K562 (cell line): ENCODE measurements around the gene CLCN6. TPM values are rescaled to one million over a fixed set of nuclear protein-coding genes. Genes with fewer than 3 reads are reported as not detected.

Experiments
- ATAC-seq: fragments of 200-7000 bp; cut with Tn5 transposase; 3 replicates; pipeline ENCODE4 v1.9.1; 2020; ENCODE audit warnings: moderate library complexity
- BruUV-seq: library from RNA; stranded (reverse); fragments of 400-500 nt; replicated peaks from 2 replicates; lab custom pipeline; 2021; lab: Mats Ljungman, UMichigan
- CTCF ChIA-PET: fragments of 300-600 bp; formaldehyde crosslinking; extraction: SDS; loops from one replicate; lab custom pipeline; 2021; ENCODE audit warnings: low intra/inter-chr PET ratio; lab: Yijun Ruan, JAX
- POLR2A ChIA-PET: fragments of 300-600, 350-650 bp; sonication (Branson Sonifier 250); formaldehyde crosslinking; extraction: SDS; loops from one replicate; lab custom pipeline; 2021; ENCODE audit warnings: antibody characterized with exemption, inconsistent platforms; lab: Yijun Ruan, JAX
- DNase-seq, 4 experiments: peaks; one replicate each; pipeline versions ENCODE4 v3.0.0 to v3.0.0-alpha.2; 2011 to 2018; ENCODE audit warnings: low spot score in 3 of 4, mixed read lengths in 3 of 4; ENCODE audit errors: extremely low read depth in 1 of 4
- FAIRE-seq: peaks from 2 replicates; lab custom pipeline; 2011; peaks lifted over from hg19 to GRCh38; lab: Jason Lieb, UNC
- H2AFZ ChIP-seq: 2 replicates; pipeline ENCODE4 v1.6.0; 2011; ENCODE audit warnings: low read depth, low read length, control low read depth, inconsistent platforms
- H3K27ac ChIP-seq: fragments of 200-600 bp; 3 replicates; pipeline ENCODE4 v1.8.0; 2011; ENCODE audit warnings: low read depth, mild to moderate bottlenecking, control low read depth, inconsistent platforms, low read length, moderate library complexity, mixed read lengths; ENCODE audit errors: extremely low read depth
- H3K27me3 ChIP-seq, 2 experiments: fragments of 300-600 bp in 1 of 2; 2 replicates in 1 of 2; 3 replicates in 1 of 2; pipeline versions ENCODE4 v1.6.0 to v1.8.0; 2011; ENCODE audit warnings: inconsistent platforms in 2 of 2, low read length in 2 of 2, mild to moderate bottlenecking in 1 of 2, mixed read lengths in 1 of 2, moderate library complexity in 1 of 2; ENCODE audit not compliant: control insufficient read depth in 2 of 2, insufficient read depth in 2 of 2
- H3K36me3 ChIP-seq: fragments of 300-600 bp; 3 replicates; pipeline ENCODE4 v1.8.0; 2011; ENCODE audit warnings: mild to moderate bottlenecking, low read length, inconsistent platforms; ENCODE audit not compliant: control insufficient read depth, insufficient read depth
- H3K4me1 ChIP-seq, 2 experiments: fragments of 200-600 bp in 1 of 2; replicated peaks in 1 of 2; 2 replicates in 1 of 2; 3 replicates in 1 of 2; pipeline versions ENCODE4 v1.5.1 to v1.8.0; 2011; ENCODE audit warnings: inconsistent platforms in 2 of 2, low read length in 2 of 2, mild to moderate bottlenecking in 1 of 2, mixed read lengths in 1 of 2, moderate library complexity in 1 of 2; ENCODE audit not compliant: control insufficient read depth in 2 of 2, insufficient read depth in 2 of 2
- H3K4me2 ChIP-seq: 2 replicates; pipeline ENCODE4 v1.6.1; 2011; ENCODE audit warnings: low read length, control low read depth, inconsistent platforms, mixed read lengths; ENCODE audit not compliant: insufficient read depth
- H3K4me3 ChIP-seq: fragments of 200-600 bp; sonication (generic), shearing (Covaris generic); 2 replicates; pipeline ENCODE4 v1.5.1; 2016; ENCODE audit warnings: control low read depth, inconsistent platforms
- H3K79me2 ChIP-seq: fragments of 200-600 bp; 3 replicates; pipeline ENCODE4 v1.8.0; 2011; ENCODE audit warnings: low read length, inconsistent platforms; ENCODE audit not compliant: control insufficient read depth, insufficient read depth
- H3K9ac ChIP-seq, 2 experiments: 2 replicates each; pipeline versions ENCODE4 v1.6.0 to v1.6.1; 2011; ENCODE audit warnings: low read depth in 2 of 2, low read length in 2 of 2, control low read depth in 1 of 2, inconsistent platforms in 1 of 2, mild to moderate bottlenecking in 1 of 2, mixed read lengths in 1 of 2; ENCODE audit not compliant: insufficient read depth in 1 of 2
- H3K9me1 ChIP-seq: one replicate; pipeline ENCODE4 v1.6.0; 2011; ENCODE audit warnings: inconsistent platforms, mild to moderate bottlenecking, low read length, moderate library complexity; ENCODE audit not compliant: control insufficient read depth, insufficient read depth
- H3K9me3 ChIP-seq: replicated peaks from 2 replicates; pipeline ENCODE4 v1.5.1; 2011; ENCODE audit warnings: low read depth, low read length, inconsistent platforms; ENCODE audit not compliant: control insufficient read depth, insufficient read depth
- H4K20me1 ChIP-seq: replicated peaks from 2 replicates; pipeline ENCODE4 v1.6.1; 2011; ENCODE audit warnings: low read length, inconsistent platforms, mixed read lengths; ENCODE audit not compliant: control insufficient read depth, insufficient read depth
- BHLHE40 ChIP-seq: IDR thresholded peaks from 2 replicates; pipeline ENCODE4 v1.6.1; 2011; ENCODE audit warnings: low read length, improper control_type of control experiment
- DIDO1 ChIP-seq: fragments of 450-650 bp; IDR thresholded peaks from 2 replicates; pipeline ENCODE4 v1.6.1; 2016; ENCODE audit warnings: low read depth, missing biosample characterization, missing genetic modification characterization
- DMBX1 ChIP-seq: fragments of 250-450 bp; sonication (Bioruptor Pico); IDR thresholded peaks from 2 replicates; pipeline ENCODE4 v1.8.0; 2022; ENCODE audit warnings: inconsistent platforms, mild to moderate bottlenecking, moderate library complexity, borderline replicate concordance
- DPF2 ChIP-seq: fragments of 450-650 bp; IDR thresholded peaks from 2 replicates; pipeline ENCODE4 v1.6.1; 2016
- ILF3 ChIP-seq: fragments of 450-650 bp; IDR thresholded peaks from 2 replicates; pipeline ENCODE4 v1.6.1; 2018; ENCODE audit warnings: antibody characterized with exemption, mild to moderate bottlenecking, moderate library complexity, borderline replicate concordance
- ILK ChIP-seq: fragments of 450-650 bp; IDR thresholded peaks from 2 replicates; pipeline ENCODE4 v1.6.1; 2016; ENCODE audit warnings: missing genetic modification characterization, low read depth, mild to moderate bottlenecking, missing compliant biosample characterization, moderate library complexity, borderline replicate concordance
- L3MBTL2 ChIP-seq: fragments of 450-650 bp; IDR thresholded peaks from 2 replicates; pipeline ENCODE4 v1.6.1; 2016; ENCODE audit warnings: mild to moderate bottlenecking, moderate library complexity
- MEIS2 ChIP-seq: fragments of 450-650 bp; IDR thresholded peaks from 2 replicates; pipeline ENCODE4 v1.6.1; 2014; ENCODE audit warnings: mild to moderate bottlenecking; ENCODE audit not compliant: partially characterized antibody
- PCBP1 ChIP-seq: fragments of 200-400 bp; formaldehyde crosslinking; IDR thresholded peaks from 2 replicates; pipeline ENCODE4 v1.6.1; 2018; ENCODE audit warnings: mild to moderate bottlenecking, low read depth, low read length; ENCODE audit not compliant: poor library complexity, severe bottlenecking
- PHB ChIP-seq: fragments of 250-450 bp; sonication (Bioruptor Pico); IDR thresholded peaks from 2 replicates; pipeline ENCODE4 v1.5.0; 2021
- POLR2H ChIP-seq: IDR thresholded peaks from 2 replicates; pipeline ENCODE4 v1.6.1; 2016; ENCODE audit warnings: missing genetic modification characterization, low read depth, mild to moderate bottlenecking, control low read depth, missing compliant biosample characterization, moderate library complexity
- RNF2 ChIP-seq: sonication (generic); IDR thresholded peaks from 2 replicates; pipeline ENCODE4 v1.6.1; 2016
- TEAD4 ChIP-seq, 2 experiments: sonication (generic) in 1 of 2; formaldehyde crosslinking in 1 of 2; IDR thresholded peaks; 2 replicates each; pipeline versions ENCODE4 v1.6.1 to v1.8.0; 2012 to 2022; ENCODE audit warnings: borderline replicate concordance in 1 of 2, inconsistent platforms in 1 of 2, low read length in 1 of 2, mild to moderate bottlenecking in 1 of 2, missing genetic modification reagents in 1 of 2
- VEZF1 ChIP-seq: fragments of 200-800 bp; sonication (Bioruptor generic); IDR thresholded peaks from 2 replicates; pipeline ENCODE4 v1.6.1; 2017; ENCODE audit warnings: missing genetic modification characterization, missing compliant biosample characterization
- ZNF12 ChIP-seq: sonication (generic); formaldehyde crosslinking; IDR thresholded peaks from 2 replicates; pipeline ENCODE4 v1.4.0; 2020; ENCODE audit warnings: mild to moderate bottlenecking, missing genetic modification reagents
- ZNF143 ChIP-seq: sonication (generic); formaldehyde crosslinking; IDR thresholded peaks from 2 replicates; pipeline ENCODE4 v1.9.0; 2022; ENCODE audit warnings: mild to moderate bottlenecking, missing genetic modification reagents
- ZNF24 ChIP-seq: fragments of 450-650 bp; IDR thresholded peaks from 2 replicates; pipeline ENCODE4 v1.6.1; 2016
- ZNF445 ChIP-seq: fragments of 250-450 bp; sonication (Bioruptor Pico); IDR thresholded peaks from 2 replicates; pipeline ENCODE4 v1.4.0; 2020; ENCODE audit warnings: low read depth, mild to moderate bottlenecking, moderate library complexity
- ZNF695 ChIP-seq: fragments of 450-650 bp; formaldehyde crosslinking; IDR thresholded peaks from 2 replicates; pipeline ENCODE4 v1.4.0; 2020; ENCODE audit warnings: mild to moderate bottlenecking, moderate library complexity
- WGBS: fragments of 100-300 bp; shearing (Covaris generic); methylation state at CpG from one replicate; pipeline ENCODE4 v1.1.6; 2016; ENCODE audit warnings: low coverage, mixed read lengths; ENCODE audit not compliant: insufficient coverage; ENCODE audit errors: missing lambda C conversion rate; 5-methylcytosine and 5-hydroxymethylcytosine counted together
- in situ Hi-C: fragments of 300-500 bp; cut with MboI; formaldehyde crosslinking; loops from 4 replicates; pipeline ENCODE4 v1.15.0; 2018; ENCODE audit warnings: inconsistent platforms, mixed read lengths
- intact Hi-C: fragments of 100-400 bp; cut with micrococcal nuclease; formaldehyde crosslinking; loops from 2 replicates; pipeline ENCODE4 v1.14.2; 2022
- polyA plus RNA-seq, 8 experiments: library from polyadenylated mRNA; depleted of rRNA in 4 of 8; stranded (reverse) in 5 of 8; unstranded in 3 of 8; fragments of >200 nt; fragmentation: Nextera tagmentation in 2 of 8; fragmentation: Illumina TruSeq in 1 of 8; extraction: Ambion mirVana in 2 of 8; extraction: Trizol in 1 of 8; gene quantifications; 2 replicates each; pipeline versions ENCODE4 v1.2.1 to v1.2.3, GENCODE V29; 2011 to 2014; ENCODE audit warnings: inconsistent platforms in 1 of 8, missing spikeins in 1 of 8
- total RNA-seq, 7 experiments: library from RNA; depleted of rRNA in 6 of 7; stranded (reverse); fragments of >200 nt in 6 of 7; fragmentation: Illumina TruSeq in 2 of 7; extraction: Trizol in 2 of 7; gene quantifications; 2 replicates each; pipeline versions ENCODE4 v1.2.1 to v1.2.3, GENCODE V29; 2011 to 2021; ENCODE audit warnings: low replicate concordance in 1 of 7

Gene CLCN6
- total and polyA plus RNA-seq, 9 of the 15 experiments (the other 6 are each of a cell fraction or from before 2014, with no cell fraction given): 2.0 to 21.8 (median 13.6) TPM

GRCh38 chr1:11784993-11785769, 20.8 kb upstream of the CLCN6 start (continued):
- 0 out of 2 replicates have a peak, but pooled peaks have one; percentile 14 for TF ChIP-seq ZNF12 (CRISPR knock-in tag)
- no peak for TF ChIP-seq ILK
- TF ChIP-seq PCBP1: peak; percentile 37
- TF ChIP-seq DIDO1: 0 out of 2 replicates have a peak, but pooled peaks have one; percentile 40
- TF ChIP-seq ZNF143 (CRISPR knock-in tag): no peak

GRCh38 chr1:11786168-11786567, 19.8 kb upstream of the CLCN6 start:
- Histone ChIP-seq H3K4me3 (no peak overlapping the region), H4K20me1 (no peaks in the 10 kb centered on the region), H3K9ac (peak overlapping the region in 1 of 2 experiments; percentile 51; a peak in 2 of 4 replicates), H3K79me2 (peaks cover 9% of the 10 kb centered on the region; the same call in 2 of the 3 replicates), H3K27ac (peak overlapping the region; percentile 80), H3K27me3 (no peaks in the 10 kb centered on the region), H3K4me1 (peaks cover 55 to 76% of the 10 kb centered on the region in 2 experiments), H3K9me3 (no peaks in the 10 kb centered on the region), H2AFZ (no peak overlapping the region), H3K9me1 (no peaks in the 10 kb centered on the region), H3K36me3 (peaks cover 36% of the 10 kb centered on the region; the same call in 2 of the 3 replicates), H3K4me2 (no peak overlapping the region; the same call in 1 of the 2 replicates)
- in situ Hi-C loops (no loop called here), intact Hi-C loops (no loop called here)
- peak in 1 of 4 experiments; percentile 71 for DNase-seq
- ATAC-seq: peak; percentile 10
- ChIA-PET POLR2A (interaction anchor here (0.6 to 5.4 kb wide), 8 partner anchors 10 to 123 kb away, joined by 3 to 115 read pairs (median 8); no protein-coding TSS in a partner anchor), CTCF (no interaction called here)
- 17% methylated on average over 5 of the region's 5 CpGs for WGBS
- peak; percentile 86 for FAIRE-seq
- BruUV-seq: no TSS peak
- TF ChIP-seq POLR2H (tag) (peak; percentile 58; the same call in 1 of the 2 replicates), RNF2 (no peak), ZNF695 (CRISPR knock-in tag) (no peak), ZNF445 (CRISPR knock-in tag) (no peak), PHB (CRISPR knock-in tag) (0 out of 2 replicates have a peak, but pooled peaks have one; percentile 43), TEAD4 (IDR thresholded peaks at IDR 0.05; ENCODE audit: low read length) (no peak), TEAD4 (CRISPR knock-in tag; IDR thresholded peaks at IDR 0.05; ENCODE audit: borderline replicate concordance) (no peak), BHLHE40 (no peak), L3MBTL2 (peak; percentile 13; the same call in 1 of the 2 replicates), DPF2 (peak; percentile 47; the same call in 1 of the 2 replicates), ZNF24 (no peak), MEIS2 (peak; percentile 13), DMBX1 (CRISPR knock-in tag) (no peak), VEZF1 (CRISPR knock-in tag) (0 out of 2 replicates have a peak, but pooled peaks have one; percentile 20), ILF3 (0 out of 2 replicates have a peak, but pooled peaks have one; percentile 26)
